Left lung (tissue), 10 donors: ENCODE measurements around the gene PAF1. TPM values are rescaled to one million over a fixed set of nuclear protein-coding genes. Genes with fewer than 3 reads are reported as not detected.

Experiments
- ATAC-seq: fragments of 200-7000 bp; cut with Tn5 transposase; one replicate; pipeline ENCODE4 v1.9.1; 2020; ENCODE audit warnings: moderate library complexity
- DNase-seq, 4 donors: peaks; one replicate each; pipeline ENCODE4 v3.0.0-alpha.2; 2013 to 2020
- H3K27ac ChIP-seq, 2 donors: fragments of 200-600 bp; sonication (generic) in 1 of 2; one replicate each; pipeline versions ENCODE4 v1.5.0 to v1.8.0; 2020 to 2021
- H3K27me3 ChIP-seq, 2 donors: fragments of 200-600 bp; sonication (generic) in 1 of 2; one replicate each; pipeline versions ENCODE4 v1.5.0 to v1.8.0; 2020 to 2021
- H3K36me3 ChIP-seq, 2 donors: fragments of 200-600 bp; sonication (generic) in 1 of 2; one replicate each; pipeline versions ENCODE4 v1.5.0 to v1.8.0; 2020 to 2021
- H3K4me1 ChIP-seq, 2 donors: fragments of 200-600 bp; one replicate each; pipeline ENCODE4 v1.8.0; 2021
- H3K4me3 ChIP-seq, 2 donors: fragments of 200-600 bp; sonication (generic) in 1 of 2; one replicate each; pipeline versions ENCODE4 v1.5.0 to v1.8.0; 2020 to 2021; ENCODE audit warnings: mild to moderate bottlenecking in 1 of 2
- H3K9me3 ChIP-seq, 2 donors: fragments of 200-600 bp; sonication (generic) in 1 of 2; one replicate each; pipeline versions ENCODE4 v1.5.0 to v1.8.0; 2020 to 2021
- intact Hi-C, 2 donors: fragments of 100-400 bp; cut with DNase I; formaldehyde crosslinking; loops; one replicate each; pipeline versions ENCODE4 v1.11.2 to v1.14.2; 2022
- polyA plus RNA-seq, 6 donors: library from polyadenylated mRNA; unstranded; fragments of 120-200 nt; gene quantifications; one replicate each; pipeline ENCODE4 v1.2.1, GENCODE V29; 2013; ENCODE audit not compliant: insufficient read length in 6 of 6
- total RNA-seq, 2 donors: library from RNA; stranded (reverse); fragmentation: NEBNext Ultra II Directional; extraction: Animal tissue kit (Norgen Biotek cat#: 25700); gene quantifications; one replicate each; pipeline ENCODE4 v1.2.1, GENCODE V29; 2021
- TF ChIP-seq, protein P1 (sequence below), 2 donors: fragments of 200-600 bp; sonication (generic) in 1 of 2; IDR thresholded peaks; one replicate each; pipeline versions ENCODE4 v1.5.0 to v1.8.0; 2021; ENCODE audit warnings: antibody characterized with exemption in 2 of 2
- donor health status: DM: no; HTN: yes; CAD: no.
- donor health status: DM: no; HTN: no; CAD: no.

The PAF1 gene
- total and polyA plus RNA-seq, 8 donors = 31.0 to 70.4 (median 64.9) TPM

GRCh38 chr19:39372941-39373340 lies 18.0 kb downstream of the PAF1 start:
- TF ChIP-seq, protein P1, sequence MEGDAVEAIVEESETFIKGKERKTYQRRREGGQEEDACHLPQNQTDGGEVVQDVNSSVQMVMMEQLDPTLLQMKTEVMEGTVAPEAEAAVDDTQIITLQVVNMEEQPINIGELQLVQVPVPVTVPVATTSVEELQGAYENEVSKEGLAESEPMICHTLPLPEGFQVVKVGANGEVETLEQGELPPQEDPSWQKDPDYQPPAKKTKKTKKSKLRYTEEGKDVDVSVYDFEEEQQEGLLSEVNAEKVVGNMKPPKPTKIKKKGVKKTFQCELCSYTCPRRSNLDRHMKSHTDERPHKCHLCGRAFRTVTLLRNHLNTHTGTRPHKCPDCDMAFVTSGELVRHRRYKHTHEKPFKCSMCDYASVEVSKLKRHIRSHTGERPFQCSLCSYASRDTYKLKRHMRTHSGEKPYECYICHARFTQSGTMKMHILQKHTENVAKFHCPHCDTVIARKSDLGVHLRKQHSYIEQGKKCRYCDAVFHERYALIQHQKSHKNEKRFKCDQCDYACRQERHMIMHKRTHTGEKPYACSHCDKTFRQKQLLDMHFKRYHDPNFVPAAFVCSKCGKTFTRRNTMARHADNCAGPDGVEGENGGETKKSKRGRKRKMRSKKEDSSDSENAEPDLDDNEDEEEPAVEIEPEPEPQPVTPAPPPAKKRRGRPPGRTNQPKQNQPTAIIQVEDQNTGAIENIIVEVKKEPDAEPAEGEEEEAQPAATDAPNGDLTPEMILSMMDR (IDR thresholded peaks at IDR 0.05) = no peak
- no peaks in the 10 kb centered on the region for H3K9me3 ChIP-seq
- peak in 1 of 4 donors; percentile 33 for DNase-seq
- H3K4me1 ChIP-seq = peaks cover 13 to 18% of the 10 kb centered on the region in 2 donors
- peaks cover 0 to 99% of the 10 kb centered on the region in 2 donors for H3K36me3 ChIP-seq
- peak overlapping the region; percentile 80 to 89 for H3K27ac ChIP-seq
- ATAC-seq = peak; percentile 7
- no peaks in the 10 kb centered on the region for H3K27me3 ChIP-seq
- intact Hi-C loops = no loop called here
- H3K4me3 ChIP-seq = no peak overlapping the region

DNA sequence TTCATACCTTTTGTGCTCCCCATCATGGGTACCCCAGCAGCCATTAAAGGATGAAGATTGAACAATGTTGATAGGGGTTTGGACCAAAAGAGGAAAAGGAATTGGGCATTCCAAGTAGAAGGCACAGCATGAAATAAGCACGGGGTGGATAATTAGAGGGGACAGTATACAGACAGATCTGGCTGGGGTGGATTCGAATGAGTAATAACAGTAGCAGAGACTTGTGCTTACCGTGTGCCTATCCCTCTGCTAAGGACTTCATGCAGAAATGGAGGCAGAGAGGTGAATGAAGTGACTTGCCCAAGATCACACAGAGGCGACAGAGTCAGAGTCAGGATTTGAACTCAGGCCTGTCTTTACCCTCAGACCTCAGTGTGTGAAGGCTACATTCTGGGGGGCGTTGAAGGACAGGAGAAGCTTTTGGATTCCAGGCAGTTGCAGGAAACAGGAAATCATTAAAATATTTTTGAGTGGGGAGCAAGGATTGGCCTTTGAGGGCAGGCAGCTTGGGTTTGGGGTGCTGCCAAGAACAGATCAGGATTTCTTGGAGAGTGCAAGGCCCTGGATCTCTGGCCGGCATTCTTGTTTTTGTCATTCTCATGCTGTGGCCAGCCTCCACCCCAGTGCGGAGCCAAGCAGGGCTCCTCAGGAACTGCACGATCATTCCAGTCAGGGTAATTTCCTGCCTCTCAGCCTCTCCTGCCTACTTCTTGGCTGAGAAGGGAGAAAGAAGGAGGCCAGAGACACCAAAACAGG lies 18.7 kb downstream of the PAF1 start:
- H3K27ac ChIP-seq = peak overlapping the region; percentile 80 to 89
- H3K27me3 ChIP-seq = no peaks in the 10 kb centered on the region
- peaks cover 13 to 18% of the 10 kb centered on the region in 2 donors for H3K4me1 ChIP-seq
- no peak overlapping the region for H3K4me3 ChIP-seq
- H3K36me3 ChIP-seq = peaks cover 0 to 99% of the 10 kb centered on the region in 2 donors
- DNase-seq = peak in 3 of 4 donors; percentile 74 to 95 (median 91)
- intact Hi-C loops = no loop called here
- ATAC-seq = peak; percentile 89
- H3K9me3 ChIP-seq = no peaks in the 10 kb centered on the region
- TF ChIP-seq, protein P1 (IDR thresholded peaks at IDR 0.05) = no peak

GRCh38 chr19:39370735-39371134 lies 20.2 kb downstream of the PAF1 start:
- Histone ChIP-seq H3K4me3 (no peak overlapping the region), H3K9me3 (no peaks in the 10 kb centered on the region), H3K27ac (no peak overlapping the region), H3K4me1 (peaks cover 13 to 18% of the 10 kb centered on the region in 2 donors), H3K27me3 (no peaks in the 10 kb centered on the region), H3K36me3 (peaks cover 0 to 97% of the 10 kb centered on the region in 2 donors)
- ATAC-seq = no peak
- DNase-seq = no peak
- TF ChIP-seq, protein P1 (IDR thresholded peaks at IDR 0.05) = no peak
- intact Hi-C loops = no loop called here

DNA sequence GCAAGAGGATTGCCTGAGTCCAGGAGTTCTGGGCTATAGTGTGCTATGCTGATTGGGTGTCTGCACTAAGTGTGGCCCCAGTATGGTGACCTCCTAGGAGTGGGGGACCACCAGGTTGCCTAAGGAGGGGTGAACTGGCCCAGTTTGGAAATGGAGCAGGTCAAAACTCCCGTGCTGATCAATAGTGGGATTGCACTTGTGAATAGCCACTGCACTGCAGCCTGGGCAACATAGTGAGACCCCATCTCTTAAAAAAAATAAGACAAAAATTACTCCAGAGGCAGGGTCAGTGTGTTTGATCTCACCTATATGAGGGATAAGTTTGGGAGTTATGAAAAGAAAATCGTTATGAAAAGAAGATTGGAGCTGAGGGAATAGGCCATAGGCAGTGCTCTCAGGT lies 21.7 kb downstream of the PAF1 start:
- peaks cover 0 to 97% of the 10 kb centered on the region in 2 donors for H3K36me3 ChIP-seq
- no peak for ATAC-seq
- TF ChIP-seq, protein P1 (IDR thresholded peaks at IDR 0.05) = no peak

GRCh38 chr19:39365531-39365930 lies 25.4 kb downstream of the PAF1 start:
- ATAC-seq = no peak
- no peaks in the 10 kb centered on the region for H3K27me3 ChIP-seq
- TF ChIP-seq, protein P1 (IDR thresholded peaks at IDR 0.05) = no peak
- H3K27ac ChIP-seq = no peak overlapping the region
- H3K9me3 ChIP-seq = no peaks in the 10 kb centered on the region
- intact Hi-C loops = no loop called here
- peaks cover 0 to 98% of the 10 kb centered on the region in 2 donors for H3K36me3 ChIP-seq
- H3K4me1 ChIP-seq = peaks cover 8 to 9% of the 10 kb centered on the region in 2 donors
- DNase-seq = no peak
- H3K4me3 ChIP-seq = no peak overlapping the region

More for the DNA sequence above, 21.7 kb downstream of the PAF1 start:
- H3K27me3 ChIP-seq = no peaks in the 10 kb centered on the region
- H3K9me3 ChIP-seq = no peaks in the 10 kb centered on the region
- H3K4me3 ChIP-seq = no peak overlapping the region
- no peak for DNase-seq
- peaks cover 13 to 18% of the 10 kb centered on the region in 2 donors for H3K4me1 ChIP-seq
- intact Hi-C loops = no loop called here
- H3K27ac ChIP-seq = no peak overlapping the region
